Activated CD4-positive, alpha-beta T cell treated with anti-CD3 and anti-CD28 coated beads, Interleukin-2, Interleukin-6, amounts not matched to agents 100 ng/mL and 50 ng/mL, durations not matched to agents 16 hours and 8 hours (primary cell): ENCODE results near the gene RASGRP1.
"Not testable (repeated sequence)": the region's sequence is repeated elsewhere in the genome, so short reads cannot be mapped to it uniquely, and the experiment has no call there.

ENCODE experiments used
- DNase-seq: peaks from one replicate; pipeline ENCODE4 v3.0.0-alpha.2; 2020

Gene RASGRP1

DNA sequence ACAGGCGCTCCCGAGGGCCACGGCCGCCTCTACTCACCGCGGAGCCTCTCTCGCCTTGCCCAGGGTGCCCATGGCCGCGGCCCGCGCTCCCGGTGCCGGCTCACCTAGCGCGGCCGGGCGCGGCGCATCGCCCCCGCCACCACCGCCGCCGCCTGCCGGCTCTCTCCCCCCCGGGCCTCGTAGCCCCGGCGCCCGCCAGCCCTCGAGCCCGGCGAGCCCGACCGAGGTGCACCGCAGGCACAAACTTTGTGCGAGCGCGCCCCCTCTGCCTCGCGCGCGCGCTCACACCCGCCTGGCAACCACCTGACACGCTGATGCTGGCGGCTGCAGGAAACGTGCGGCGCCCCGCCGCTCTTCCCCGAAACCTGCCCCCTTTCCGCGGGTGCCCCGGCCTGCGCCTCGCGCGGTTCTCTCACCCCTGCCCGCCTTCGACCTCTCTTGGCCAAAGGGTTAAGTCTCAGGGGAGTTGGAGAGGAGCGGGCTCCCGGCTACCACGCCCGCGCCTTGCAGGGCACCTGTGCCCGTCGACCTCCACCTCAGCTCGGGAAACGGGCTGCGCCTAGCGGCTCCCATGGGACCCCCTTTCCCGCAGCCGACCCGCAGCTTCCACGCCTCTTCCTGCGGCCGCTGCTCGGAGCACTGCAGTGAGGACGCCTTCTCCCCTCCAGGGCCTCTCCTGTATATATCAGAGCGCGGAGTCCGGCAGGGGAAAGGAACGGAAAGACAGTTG is at the start of gene RASGRP1:
RASGRP1 (minus strand) TSS at position 258 of the 730 bp plus-strand sequence; CDS start at position 72, 186 bp downstream.
- DNase-seq = peak; percentile 91

DNA sequence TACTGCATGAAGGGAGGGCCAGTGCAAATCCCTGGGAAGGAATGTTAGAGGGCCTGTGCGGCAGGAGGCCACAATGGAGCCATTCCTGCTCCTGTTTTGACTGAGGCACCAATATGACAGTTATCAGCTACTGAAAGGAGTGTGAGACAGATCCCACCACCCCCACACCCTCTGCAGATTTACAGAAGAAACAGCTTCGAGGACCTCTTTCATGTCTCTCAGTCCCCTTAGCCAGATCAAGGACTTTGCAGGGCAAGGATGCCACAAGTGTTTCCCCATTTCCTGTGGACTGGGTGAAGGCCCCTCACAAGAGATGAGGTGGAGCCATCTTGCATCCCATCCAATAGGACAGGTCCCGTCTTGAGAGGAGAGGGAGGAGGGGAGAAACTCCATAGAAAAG is 48.5 kb upstream of the RASGRP1 start:
- DNase-seq = no peak

GRCh38 chr15:38612159-38612863 is 47.7 kb upstream of the RASGRP1 start:
- peak; percentile 72 for DNase-seq

- DNase-seq = peak; percentile 81
Measured at GRCh38 chr15:38611228-38611627, 46.6 kb upstream of the RASGRP1 start.

- DNase-seq = peak; percentile 68
Measured at GRCh38 chr15:38610748-38611147, 46.1 kb upstream of the RASGRP1 start.

GRCh38 chr15:38609097-38609738 is 44.6 kb upstream of the RASGRP1 start:
- DNase-seq = no peak

DNA sequence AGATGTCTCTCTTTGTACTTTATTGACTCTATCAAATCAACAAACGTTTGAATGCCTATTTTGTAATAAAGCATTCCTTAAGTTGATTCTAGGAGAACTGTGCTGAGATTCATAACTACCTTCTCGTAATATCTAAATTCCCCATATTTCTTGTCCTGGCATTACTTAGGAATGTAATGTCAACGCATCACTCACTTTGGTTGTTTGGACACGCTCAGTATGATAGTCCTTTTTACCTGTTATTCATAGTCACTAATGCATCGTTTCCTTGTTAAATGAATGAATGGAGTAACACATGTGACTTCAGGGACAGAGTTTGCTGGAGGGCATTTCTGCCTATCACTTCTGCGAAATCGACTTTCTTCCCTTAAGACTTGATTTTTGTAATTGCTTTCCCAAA is 44.1 kb upstream of the RASGRP1 start:
- no peak for DNase-seq

- DNase-seq = no peak
Measured at GRCh38 chr15:38605744-38606143, 41.1 kb upstream of the RASGRP1 start.

- no peak for DNase-seq
Measured at GRCh38 chr15:38603672-38604071, 39.1 kb upstream of the RASGRP1 start.

- no peak for DNase-seq
Measured at GRCh38 chr15:38602910-38603670, 38.5 kb upstream of the RASGRP1 start.

- DNase-seq = no peak
Measured at GRCh38 chr15:38600236-38600635, 35.6 kb upstream of the RASGRP1 start.

- no peak for DNase-seq
Measured at GRCh38 chr15:38598749-38599148, 34.1 kb upstream of the RASGRP1 start.

DNA sequence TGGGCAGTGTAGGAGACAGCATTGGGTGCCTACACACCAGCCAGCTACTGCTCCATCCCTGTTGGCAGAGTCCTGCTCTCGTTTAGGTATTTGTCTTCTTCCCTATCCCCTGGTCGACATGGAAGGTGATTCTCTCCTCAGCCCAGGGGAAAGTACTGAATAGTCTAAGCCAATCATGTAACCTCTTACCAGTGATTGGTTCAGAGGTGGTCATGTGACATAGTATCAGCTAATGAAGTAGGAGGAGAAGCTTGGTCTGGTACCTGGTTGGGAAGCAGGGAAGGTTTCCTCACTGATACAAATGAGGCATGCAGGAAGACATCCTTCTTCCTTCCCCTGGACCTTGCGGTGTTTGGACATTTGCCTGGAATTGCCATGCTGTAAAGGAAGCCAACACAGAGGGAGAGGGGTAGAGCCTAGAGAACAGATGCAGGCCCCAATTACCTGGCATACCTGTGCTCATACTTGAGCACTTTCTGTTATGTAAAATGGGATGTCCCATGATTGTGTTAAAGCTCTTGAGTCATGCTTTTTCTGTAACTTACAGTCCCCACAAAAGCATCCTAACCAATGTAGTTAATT is 32.7 kb upstream of the RASGRP1 start:
- DNase-seq = no peak

DNA sequence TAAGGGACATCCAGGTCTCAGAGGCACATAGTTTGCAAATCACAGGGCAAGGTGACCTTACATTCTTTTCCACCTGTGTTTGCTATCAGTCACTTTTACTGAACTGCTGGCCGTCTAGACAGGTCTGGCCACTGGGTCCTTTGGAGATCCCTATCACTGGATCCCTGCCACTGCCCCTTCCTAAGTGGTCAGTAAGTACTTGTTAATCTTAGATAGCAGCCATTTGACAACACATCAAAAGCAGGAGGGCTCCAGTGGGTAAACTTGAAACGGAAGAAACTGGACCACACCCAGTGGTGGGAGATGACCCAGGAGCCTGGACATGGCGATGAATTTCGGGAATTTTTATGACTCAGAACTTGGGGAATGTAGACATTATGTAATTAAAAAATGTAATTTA is 28.9 kb upstream of the RASGRP1 start:
- DNase-seq = no peak

DNA sequence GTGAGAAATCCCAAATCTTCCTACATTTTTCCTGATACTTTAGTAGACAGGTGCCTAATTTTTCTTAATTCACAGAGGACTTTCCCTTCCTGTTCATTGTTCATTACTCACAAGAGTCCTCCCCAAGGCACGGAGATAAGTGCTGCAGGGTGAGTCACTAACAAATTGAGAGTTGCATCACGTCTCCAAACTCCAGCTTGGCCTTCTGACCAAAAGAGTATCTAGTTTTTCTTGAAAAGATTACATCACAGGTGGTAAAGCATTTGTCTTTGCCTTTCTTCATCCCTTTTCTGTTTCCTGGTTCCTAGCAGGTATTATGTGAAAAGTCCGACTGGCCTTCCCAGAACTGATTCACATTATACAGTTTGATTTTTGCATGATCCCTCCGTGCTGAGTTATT is 24.9 kb upstream of the RASGRP1 start:
- no peak for DNase-seq

DNA sequence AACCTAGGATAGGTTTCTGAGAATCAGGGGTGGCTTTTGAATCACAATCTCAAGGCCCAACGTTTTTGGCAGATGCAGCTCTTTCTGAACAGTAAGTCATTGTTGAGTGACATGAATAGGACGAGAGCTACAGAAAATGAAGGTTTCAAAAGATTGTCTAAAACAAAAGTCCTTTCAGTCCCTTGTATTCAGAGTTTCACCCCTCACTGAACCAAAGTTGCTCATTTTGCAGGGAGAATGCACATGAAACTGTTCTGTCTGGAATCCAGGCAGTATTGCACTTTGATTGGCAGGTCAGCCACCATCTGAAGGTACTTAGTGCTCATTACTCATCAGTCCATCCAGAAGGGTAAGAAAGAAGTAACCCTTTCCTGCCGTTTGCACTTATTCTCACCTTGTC is 24.1 kb upstream of the RASGRP1 start:
- no peak for DNase-seq

GRCh38 chr15:38587214-38587613 is 22.6 kb upstream of the RASGRP1 start:
- peak; percentile 12 for DNase-seq

GRCh38 chr15:38586005-38586404 is 21.4 kb upstream of the RASGRP1 start:
- DNase-seq = not testable (repeated sequence)

GRCh38 chr15:38578626-38579025 is 14.0 kb upstream of the RASGRP1 start:
- no peak for DNase-seq

DNA sequence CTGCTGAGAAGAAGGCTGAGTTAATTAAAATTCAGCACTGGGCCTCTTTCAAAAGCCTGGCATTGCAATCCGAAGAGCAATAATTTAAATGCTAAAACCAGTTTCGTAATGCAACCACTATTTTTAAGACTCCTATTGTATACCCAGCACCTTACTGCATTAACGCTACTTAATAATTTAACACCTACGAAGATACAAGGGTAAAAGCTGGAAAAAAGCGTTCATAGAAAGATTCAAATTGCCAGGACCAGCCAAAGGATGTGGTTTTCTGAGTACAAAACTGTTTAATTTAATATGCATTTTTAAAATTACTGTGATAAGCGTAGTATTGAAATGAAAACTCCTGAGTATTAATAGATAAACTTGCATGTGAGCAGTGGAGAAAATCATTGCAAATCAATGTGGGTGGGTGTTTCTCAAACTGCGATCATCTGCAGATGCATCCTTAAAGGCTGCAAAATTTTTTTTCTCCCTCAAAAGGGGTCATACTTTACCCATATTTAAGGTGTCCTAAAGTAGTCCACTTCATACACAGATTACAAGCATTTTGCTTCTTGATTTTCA is 12.9 kb upstream of the RASGRP1 start:
- no peak for DNase-seq

- no peak for DNase-seq
Measured at GRCh38 chr15:38576837-38577236, 12.2 kb upstream of the RASGRP1 start.

- DNase-seq = no peak
Measured at GRCh38 chr15:38576261-38576660, 11.6 kb upstream of the RASGRP1 start.

GRCh38 chr15:38565287-38565670 is 665 bp upstream of the RASGRP1 start:
- no peak for DNase-seq
